ENCODE data around the gene RASSF7. TPM values are rescaled to one million over a fixed set of nuclear protein-coding genes. Genes with fewer than 3 reads are reported as not detected.

RASSF7 gene
- total and polyA plus RNA-seq, 2 of the 8 experiments (the other 6 are each of a cell fraction or from before 2014, with no cell fraction given): 22.3 to 43.9 TPM

- H4K8ac ChIP-seq (ENCODE audit: extremely low read depth, insufficient read depth, low read length): no peak overlapping the region
- WGBS, 2 experiments (ENCODE audit: extremely low coverage in 1 of 2, insufficient coverage in 1 of 2, insufficient read length in 1 of 2, insufficient replicate concordance in 2 of 2, low coverage in 1 of 2, low lambda C conversion rate in 2 of 2, missing lambda C conversion rate in 1 of 2): 91% methylated on average over 8 of the region's 11 CpGs; no CpG with 5 or more reads in 1 of the 2 experiments
- H3K9ac ChIP-seq (replicated peaks in 1 of 4; ENCODE audit: extremely low read depth in 1 of 4, low read depth in 3 of 4, low read length in 3 of 4): no peak overlapping the region
- no peak for TF ChIP-seq RNF2 (IDR thresholded peaks at IDR 0.05; ENCODE audit: borderline replicate concordance, low read depth, low read length, missing control alignments, poor library complexity, severe bottlenecking)
- TF ChIP-seq EP300 (IDR thresholded peaks at IDR 0.05; ENCODE audit: borderline replicate concordance in 1 of 2, low read depth in 2 of 2, low read length in 2 of 2): no peak
- TF ChIP-seq FOSL1 (IDR thresholded peaks at IDR 0.05; ENCODE audit: insufficient read depth, low read depth, low read length): no peak
Observed at GRCh38 chr11:553988-554340, 6.8 kb upstream of the RASSF7 start.

More at GRCh38 chr11:553988-554340, 6.8 kb upstream of the RASSF7 start:
- Histone ChIP-seq H2BK15ac (ENCODE audit: low read length) (0 out of 2 replicates have a peak overlapping the region, but pooled peaks have one; percentile 61), H2BK5ac (ENCODE audit: low read depth, low read length) (no peak overlapping the region), H3K4me1 (replicated peaks in 1 of 4; ENCODE audit: control insufficient read depth in 3 of 4, insufficient read depth in 4 of 4, low read length in 3 of 4) (peaks cover 0 to 21% (median 5%) of the 10 kb centered on the region in 4 experiments; a peak in 4 of 7 replicates), H3K4me3 (ENCODE audit: extremely low read depth in 1 of 4, insufficient read depth in 2 of 4, low read depth in 3 of 4, low read length in 4 of 4) (no peak overlapping the region), H3K79me1 (ENCODE audit: low read depth, low read length) (no peaks in the 10 kb centered on the region), H3K23ac (ENCODE audit: insufficient read length) (no peak overlapping the region), H3K56ac (replicated peaks; ENCODE audit: insufficient read length, low read depth, low read length) (no peak overlapping the region), H3K4ac (replicated peaks; ENCODE audit: insufficient read length, low read depth, low read length) (no peak overlapping the region), H3K9me3 (ENCODE audit: insufficient read depth in 2 of 2, low read depth in 1 of 2, low read length in 1 of 2) (no peaks in the 10 kb centered on the region), H2BK12ac (ENCODE audit: low read depth, low read length) (no peak overlapping the region), H3K23me2 (ENCODE audit: low read depth, low read length) (peaks cover 8% of the 10 kb centered on the region; the same call in 1 of the 2 replicates), H4K91ac (replicated peaks; ENCODE audit: insufficient read length, low read length) (no peak overlapping the region), H3K27me3 (replicated peaks in 1 of 4; ENCODE audit: control insufficient read depth in 3 of 4, extremely low read depth in 1 of 4, insufficient read depth in 3 of 4, low read length in 3 of 4) (peaks cover 13 to 29% (median 26%) of the 10 kb centered on the region in 4 experiments), H3K4me2 (ENCODE audit: insufficient read depth in 1 of 2, low read depth in 2 of 2, low read length in 2 of 2) (0 out of 4 replicates have a peak overlapping the region, but pooled peaks of 1 of the 2 experiments have one; percentile 66), H2BK20ac (ENCODE audit: low read length) (no peak overlapping the region), H2BK120ac (replicated peaks; ENCODE audit: low read depth, low read length) (no peak overlapping the region), H2AK5ac (ENCODE audit: low read depth, low read length) (no peak overlapping the region), H3K27ac (ENCODE audit: low read depth, low read length) (no peak overlapping the region), H4K5ac (ENCODE audit: insufficient read length, low read depth, low read length) (no peak overlapping the region), H2AFZ (ENCODE audit: low read length) (no peak overlapping the region), H4K20me1 (replicated peaks in 1 of 2; ENCODE audit: control insufficient read depth in 1 of 2, insufficient read depth in 2 of 2, low read length in 2 of 2) (no peaks in the 10 kb centered on the region), H3K18ac (ENCODE audit: extremely low read depth, low read length) (no peak overlapping the region), H3K14ac (ENCODE audit: insufficient read length) (no peak overlapping the region), H3K79me2 (ENCODE audit: control insufficient read depth in 1 of 2, insufficient read depth in 2 of 2, low read length in 2 of 2) (no peaks in the 10 kb centered on the region), H3K36me3 (ENCODE audit: control insufficient read depth in 2 of 4, insufficient read depth in 4 of 4, low read length in 3 of 4) (no peaks in the 10 kb centered on the region)
- ChIA-PET POLR2A (ENCODE audit: partially characterized antibody) (interaction anchor here (0.6 to 1.7 kb wide), 8 partner anchors 9 to 276 kb away, joined by 3 to 4 read pairs (median 3); no protein-coding TSS in a partner anchor), CTCF (ENCODE audit: partially characterized antibody) (interaction anchor here (1.2 to 3.8 kb wide), 9 partner anchors 10 to 200 kb away, joined by 3 to 21 read pairs (median 5); no protein-coding TSS in a partner anchor)
- FAIRE-seq (no peak), DNase-seq (ENCODE audit: low read depth in 1 of 2, low spot score in 2 of 2) (no peak)
